Activated T-cell treated with anti-CD3 and anti-CD28 coated beads for 48 hours (primary cell): Measurements from ENCODE around the gene HBD.

Experiments
- DNase-seq: peaks from one replicate; pipeline ENCODE4 v3.0.0-alpha.2; 2020; ENCODE audit warnings: low read depth

Gene HBD

DNA sequence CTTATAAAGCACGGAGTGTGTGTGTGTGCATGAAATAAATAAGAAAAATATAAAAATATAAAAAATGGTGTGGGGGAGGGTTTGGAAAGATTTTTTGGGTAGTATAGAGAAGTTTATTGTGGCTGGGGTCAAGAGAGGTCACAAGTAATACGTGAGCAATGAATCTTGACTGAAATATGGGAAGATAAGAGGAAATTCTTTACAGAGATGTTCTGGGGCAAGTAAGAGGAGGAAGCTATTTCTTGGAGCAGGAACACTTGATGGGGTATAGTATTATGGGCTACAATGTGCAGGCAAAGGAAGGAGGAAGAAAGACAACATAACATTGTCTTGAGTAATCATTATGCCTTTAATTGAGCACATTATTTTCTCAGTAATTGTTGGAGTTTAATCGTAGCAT lies 2.1 kb downstream of the HBD start:
- no peak for DNase-seq

DNA sequence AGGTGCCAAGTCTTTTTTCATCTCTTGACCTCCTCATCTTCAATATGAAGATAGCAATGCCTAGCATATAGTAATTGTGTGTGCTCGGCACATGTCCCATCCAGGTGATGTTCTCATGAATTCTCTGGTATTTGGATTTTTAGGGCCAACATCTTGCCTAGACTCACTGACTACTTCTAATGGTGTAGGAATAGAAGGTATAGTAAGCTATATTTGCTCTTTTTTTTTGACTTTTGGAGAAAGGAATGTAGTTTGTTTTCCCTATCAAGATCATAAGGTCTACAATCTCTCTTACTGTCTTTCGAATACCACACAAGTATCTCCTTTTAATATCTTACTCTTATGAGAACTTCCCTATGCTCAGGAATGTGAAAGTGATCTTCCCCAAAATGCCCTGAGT lies 3.2 kb downstream of the HBD start:
- no peak for DNase-seq

DNA sequence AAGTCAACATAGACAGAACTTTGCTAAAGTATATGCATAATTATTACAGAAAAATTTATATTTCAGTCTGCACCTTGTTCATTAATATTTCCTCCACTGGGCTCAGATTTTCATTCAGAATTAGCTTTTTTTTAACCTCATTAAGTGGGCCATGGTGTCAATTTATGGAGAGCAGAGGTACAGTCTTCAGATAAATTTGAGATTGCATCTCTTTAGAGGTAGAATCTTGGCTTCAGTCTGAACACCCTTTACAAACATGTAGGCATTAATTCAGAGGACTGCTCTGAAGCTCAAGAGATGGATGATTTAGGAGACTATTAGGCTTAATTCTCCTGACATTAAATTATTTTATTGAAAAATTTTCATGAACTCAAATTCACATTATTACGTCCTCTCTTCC lies 4.0 kb downstream of the HBD start:
- DNase-seq: no peak

DNA sequence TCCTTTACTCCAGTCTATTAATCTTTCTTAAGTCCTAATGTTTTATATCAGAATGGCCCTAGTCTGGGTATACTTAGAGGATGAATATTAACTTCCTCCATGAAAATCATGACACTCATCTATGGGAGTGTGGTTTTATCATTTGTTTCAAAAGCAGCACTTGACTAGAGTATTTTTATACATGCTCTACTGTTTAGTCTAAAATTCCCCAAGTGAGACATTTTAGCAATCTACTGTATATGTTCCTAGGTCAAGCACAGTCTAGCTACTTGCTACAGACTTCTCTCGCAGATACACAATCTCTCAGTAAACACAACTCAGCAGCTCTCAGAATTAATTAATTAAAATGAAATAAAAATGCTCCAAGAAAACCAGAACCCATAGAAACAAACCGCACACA lies 4.5 kb downstream of the HBD start:
- no peak for DNase-seq

DNA sequence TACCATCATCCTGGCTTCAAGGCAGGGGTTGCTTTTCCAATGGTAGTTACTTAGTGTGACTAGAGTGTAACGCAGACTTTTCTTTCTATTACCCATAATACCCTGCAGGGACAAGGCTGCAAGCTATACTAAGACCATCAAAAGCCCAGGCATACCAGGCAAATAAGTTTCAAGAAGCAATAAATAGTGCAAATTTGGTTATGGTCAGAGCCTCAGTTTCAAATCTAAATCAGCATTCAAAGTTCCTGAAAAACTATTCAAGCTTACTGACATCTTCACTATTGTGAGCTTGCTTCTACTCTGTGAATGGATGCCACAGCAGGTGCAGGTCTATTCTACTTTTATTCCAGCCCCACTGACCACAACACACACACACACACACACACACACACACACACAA lies 4.9 kb downstream of the HBD start:
- DNase-seq: no peak

DNA sequence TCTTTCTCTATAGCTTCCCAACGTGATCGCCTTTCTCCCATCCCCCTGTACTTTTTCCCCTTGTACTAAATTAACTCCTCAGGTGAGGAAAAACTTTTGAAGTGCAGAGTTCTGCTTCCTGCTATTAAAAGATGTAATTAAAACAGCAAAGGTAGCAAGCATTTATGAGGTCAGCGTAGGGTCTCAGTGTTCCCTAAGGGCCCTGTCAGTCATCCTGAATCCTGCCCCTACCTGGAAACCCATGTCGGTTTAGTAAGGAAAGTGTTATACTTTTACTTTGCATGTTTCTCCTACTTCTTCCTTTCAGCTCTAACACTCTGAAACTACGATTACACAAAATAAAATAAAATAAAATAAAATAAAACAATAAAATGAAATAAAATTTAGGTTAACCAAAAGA lies 6.2 kb downstream of the HBD start:
- DNase-seq: no peak

DNA sequence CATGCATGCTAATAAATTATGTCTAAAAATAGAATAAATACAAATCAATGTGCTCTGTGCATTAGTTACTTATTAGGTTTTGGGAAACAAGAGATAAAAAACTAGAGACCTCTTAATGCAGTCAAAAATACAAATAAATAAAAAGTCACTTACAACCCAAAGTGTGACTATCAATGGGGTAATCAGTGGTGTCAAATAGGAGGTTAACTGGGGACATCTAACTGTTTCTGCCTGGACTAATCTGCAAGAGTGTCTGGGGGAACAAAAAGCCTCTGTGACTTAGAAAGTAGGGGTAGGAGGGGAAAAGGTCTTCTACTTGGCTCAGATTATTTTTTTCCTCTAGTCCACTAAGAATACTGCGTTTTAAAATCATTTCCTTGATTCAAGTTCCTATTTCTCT lies 6.6 kb downstream of the HBD start:
- DNase-seq: no peak

DNA sequence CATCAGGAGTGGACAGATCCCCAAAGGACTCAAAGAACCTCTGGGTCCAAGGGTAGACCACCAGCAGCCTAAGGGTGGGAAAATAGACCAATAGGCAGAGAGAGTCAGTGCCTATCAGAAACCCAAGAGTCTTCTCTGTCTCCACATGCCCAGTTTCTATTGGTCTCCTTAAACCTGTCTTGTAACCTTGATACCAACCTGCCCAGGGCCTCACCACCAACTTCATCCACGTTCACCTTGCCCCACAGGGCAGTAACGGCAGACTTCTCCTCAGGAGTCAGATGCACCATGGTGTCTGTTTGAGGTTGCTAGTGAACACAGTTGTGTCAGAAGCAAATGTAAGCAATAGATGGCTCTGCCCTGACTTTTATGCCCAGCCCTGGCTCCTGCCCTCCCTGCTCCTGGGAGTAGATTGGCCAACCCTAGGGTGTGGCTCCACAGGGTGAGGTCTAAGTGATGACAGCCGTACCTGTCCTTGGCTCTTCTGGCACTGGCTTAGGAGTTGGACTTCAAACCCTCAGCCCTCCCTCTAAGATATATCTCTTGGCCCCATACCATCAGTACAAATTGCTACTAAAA lies 7.5 kb downstream of the HBD start, which contains the start of gene HBB:
HBB (minus strand) TSS at position 340 of the 579 bp plus-strand sequence; CDS start at position 290, 50 bp downstream.
- DNase-seq: no peak

DNA sequence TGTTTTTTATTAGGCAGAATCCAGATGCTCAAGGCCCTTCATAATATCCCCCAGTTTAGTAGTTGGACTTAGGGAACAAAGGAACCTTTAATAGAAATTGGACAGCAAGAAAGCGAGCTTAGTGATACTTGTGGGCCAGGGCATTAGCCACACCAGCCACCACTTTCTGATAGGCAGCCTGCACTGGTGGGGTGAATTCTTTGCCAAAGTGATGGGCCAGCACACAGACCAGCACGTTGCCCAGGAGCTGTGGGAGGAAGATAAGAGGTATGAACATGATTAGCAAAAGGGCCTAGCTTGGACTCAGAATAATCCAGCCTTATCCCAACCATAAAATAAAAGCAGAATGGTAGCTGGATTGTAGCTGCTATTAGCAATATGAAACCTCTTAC lies 8.8 kb downstream of the HBD start:
- no peak for DNase-seq

DNA sequence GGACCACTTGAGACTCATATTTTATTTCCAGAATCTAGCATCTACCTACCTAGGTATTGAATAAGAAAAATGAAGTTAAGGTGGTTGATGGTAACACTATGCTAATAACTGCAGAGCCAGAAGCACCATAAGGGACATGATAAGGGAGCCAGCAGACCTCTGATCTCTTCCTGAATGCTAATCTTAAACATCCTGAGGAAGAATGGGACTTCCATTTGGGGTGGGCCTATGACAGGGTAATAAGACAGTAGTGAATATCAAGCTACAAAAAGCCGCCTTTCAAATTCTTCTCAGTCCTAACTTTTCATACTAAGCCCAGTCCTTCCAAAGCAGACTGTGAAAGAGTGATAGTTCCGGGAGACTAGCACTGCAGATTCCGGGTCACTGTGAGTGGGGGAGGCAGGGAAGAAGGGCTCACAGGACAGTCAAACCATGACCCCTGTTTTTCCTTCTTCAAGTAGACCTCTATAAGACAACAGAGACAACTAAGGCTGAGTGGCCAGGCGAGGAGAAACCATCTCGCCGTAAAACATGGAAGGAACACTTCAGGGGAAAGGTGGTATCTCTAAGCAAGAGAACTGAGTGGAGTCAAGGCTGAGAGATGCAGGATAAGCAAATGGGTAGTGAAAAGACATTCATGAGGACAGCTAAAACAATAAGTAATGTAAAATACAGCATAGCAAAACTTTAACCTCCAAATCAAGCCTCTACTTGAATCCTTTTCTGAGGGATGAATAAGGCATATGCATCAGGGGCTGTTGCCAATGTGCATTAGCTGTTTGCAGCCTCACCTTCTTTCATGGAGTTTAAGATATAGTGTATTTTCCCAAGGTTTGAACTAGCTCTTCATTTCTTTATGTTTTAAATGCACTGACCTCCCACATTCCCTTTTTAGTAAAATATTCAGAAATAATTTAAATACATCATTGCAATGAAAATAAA lies 9.5 kb downstream of the HBD start:
- no peak for DNase-seq

DNA sequence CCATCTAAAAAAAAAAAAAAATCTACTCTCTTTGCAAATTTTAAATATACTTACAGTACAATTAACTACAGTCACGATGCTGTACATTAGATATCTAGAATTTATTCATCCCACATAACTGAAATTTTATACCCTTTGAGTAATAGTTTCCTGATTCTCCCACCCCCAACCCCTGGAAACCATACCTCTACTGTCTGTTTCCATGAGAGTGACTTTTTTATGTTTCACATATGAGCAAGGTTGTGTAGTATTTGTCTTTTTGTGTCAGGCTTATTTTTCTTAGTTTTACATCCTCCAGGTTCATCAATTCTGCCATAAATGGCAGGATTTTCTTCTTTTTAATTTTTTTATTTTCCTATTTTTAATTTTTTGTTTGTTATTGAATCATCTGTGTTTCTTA lies 10.6 kb downstream of the HBD start:
- DNase-seq: no peak

DNA sequence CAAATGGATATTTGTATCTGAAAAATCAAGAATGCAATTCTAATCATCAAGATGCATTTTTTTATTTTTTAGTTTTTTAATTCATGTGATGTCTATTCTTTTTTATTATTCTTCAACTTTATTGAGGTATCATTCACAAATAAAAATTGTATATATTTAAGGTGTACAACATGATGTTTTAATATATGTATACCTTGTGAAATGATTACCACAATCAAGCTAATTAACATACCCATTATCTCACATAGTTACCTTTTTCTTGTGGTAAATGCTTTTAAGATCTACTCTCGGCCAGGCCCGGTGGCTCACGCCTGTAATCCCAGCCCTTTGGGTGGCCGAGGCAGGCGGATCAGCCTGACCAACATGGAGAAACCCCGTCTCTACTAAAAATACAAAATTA lies 11.1 kb downstream of the HBD start:
- DNase-seq: no peak

DNA sequence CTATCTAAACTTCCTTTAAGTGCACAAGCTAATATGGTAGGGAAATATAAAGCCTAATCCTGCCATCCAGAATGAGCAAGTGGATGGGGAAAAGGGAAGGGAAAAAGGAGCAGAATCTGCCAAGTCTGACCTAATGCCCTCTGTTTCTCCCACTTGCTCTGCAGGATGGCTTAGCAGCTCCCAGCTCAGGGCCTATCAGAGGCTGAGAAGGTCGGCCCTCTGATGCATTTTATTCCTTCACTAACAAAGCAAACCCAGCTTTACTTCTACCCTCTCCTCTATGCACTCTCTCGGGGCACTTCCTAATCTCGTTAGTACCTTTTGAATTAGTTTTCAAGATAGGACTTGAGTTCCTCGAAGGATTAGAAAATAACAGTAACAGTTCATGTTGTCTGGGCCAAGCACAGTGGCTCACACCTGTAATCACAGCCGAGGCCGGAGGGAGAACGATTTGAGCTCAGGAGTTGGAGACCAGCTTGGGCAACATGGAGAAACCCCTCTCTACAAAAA lies 23.9 kb downstream of the HBD start:
- no peak for DNase-seq

DNA sequence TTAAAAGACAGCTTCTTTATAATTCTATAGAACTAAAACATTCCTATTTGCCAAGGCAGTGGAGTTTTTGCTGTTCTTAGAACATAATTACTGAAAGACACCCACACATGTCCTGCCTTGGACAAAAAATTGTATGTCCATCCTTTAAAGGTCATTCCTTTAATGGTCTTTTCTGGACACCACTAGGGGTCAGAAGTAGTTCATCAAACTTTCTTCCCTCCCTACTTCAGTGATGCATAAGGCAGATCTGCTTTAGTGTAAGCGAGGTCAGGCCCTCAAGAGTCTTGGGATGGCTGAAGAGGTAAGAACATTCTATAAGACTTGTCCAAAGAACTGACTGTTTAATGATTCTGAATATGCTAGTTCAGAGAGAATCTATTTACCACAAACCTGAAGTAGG lies 29.5 kb downstream of the HBD start:
- no peak for DNase-seq

DNA sequence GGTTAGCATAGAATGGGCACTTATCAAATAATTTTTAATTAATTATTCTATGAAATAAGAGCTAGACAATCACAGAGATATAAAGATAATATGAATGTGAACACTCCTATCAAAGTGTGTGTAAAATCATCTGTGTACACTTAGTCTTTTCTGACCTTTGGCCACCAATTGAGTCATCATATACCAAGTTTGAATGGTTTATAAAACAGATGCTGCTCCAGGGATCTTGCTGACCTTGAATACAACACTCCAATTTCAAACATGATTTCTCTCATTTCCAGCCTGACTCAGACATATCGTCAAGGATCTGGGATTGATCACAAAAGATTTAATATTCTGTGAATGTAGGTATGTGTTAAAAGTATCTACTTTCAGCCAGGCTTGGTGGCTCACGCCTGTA lies 30.9 kb downstream of the HBD start:
- no peak for DNase-seq

DNA sequence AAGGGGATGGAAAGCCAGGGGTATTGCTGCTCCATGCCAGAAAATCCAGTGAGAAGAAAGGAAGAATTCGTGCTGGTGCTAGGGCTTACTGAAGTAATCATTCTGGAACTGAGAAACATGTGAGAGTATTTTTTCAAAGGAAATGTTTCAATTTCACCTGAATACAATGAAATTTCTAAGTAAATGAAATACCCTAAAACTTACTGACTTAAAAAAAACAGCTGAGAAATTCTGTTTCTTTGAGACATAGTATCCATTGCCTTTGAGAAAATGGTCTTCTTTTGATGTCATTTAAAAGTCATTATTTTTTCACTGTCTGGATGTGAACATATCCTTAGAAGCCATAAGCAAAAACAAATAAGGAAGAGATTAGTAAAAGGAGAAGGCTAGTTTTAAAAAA lies 33.7 kb downstream of the HBD start, which contains the start of gene OR51V1:
OR51V1 (minus strand) TSS at position 101 of the 400 bp plus-strand sequence; CDS start at position 101, 0 bp downstream.
- no peak for DNase-seq

DNA sequence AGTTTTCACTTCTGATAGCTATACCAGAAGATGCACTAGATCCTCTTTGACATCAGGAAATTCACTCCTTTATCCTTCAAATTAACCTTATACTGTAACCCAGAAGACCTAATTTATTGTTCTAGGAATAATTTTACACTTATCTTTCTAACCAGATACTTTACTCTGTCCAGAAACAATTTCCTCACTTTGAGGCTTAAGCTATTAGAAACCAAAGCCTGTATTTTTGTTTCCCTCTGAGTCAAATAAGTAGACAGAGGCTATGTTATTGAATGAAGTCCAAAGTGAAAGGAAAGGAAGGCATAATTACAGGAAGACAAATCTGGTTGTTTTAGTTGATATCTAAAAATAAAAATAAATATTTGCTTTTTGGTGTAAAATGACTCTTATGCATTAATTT lies 36.0 kb downstream of the HBD start:
- no peak for DNase-seq

DNA sequence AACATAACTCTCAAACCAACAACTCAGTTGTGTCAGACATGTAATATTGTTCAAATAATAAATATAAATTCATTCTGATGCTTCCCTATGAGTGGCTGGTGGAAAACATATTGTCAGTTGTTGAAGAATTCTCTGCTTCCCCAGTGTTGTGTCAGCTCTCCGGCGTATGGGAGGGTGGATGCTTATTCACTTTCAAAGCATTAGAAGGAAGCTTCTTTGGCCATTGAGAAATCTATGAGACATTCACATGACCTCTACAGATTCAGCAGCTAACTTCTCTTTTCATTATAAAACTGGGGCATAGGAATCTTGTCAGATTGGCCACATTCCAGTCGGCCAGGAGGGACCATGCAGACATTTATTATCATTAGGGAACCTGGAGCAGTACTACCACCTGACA lies 36.7 kb downstream of the HBD start:
- no peak for DNase-seq

DNA sequence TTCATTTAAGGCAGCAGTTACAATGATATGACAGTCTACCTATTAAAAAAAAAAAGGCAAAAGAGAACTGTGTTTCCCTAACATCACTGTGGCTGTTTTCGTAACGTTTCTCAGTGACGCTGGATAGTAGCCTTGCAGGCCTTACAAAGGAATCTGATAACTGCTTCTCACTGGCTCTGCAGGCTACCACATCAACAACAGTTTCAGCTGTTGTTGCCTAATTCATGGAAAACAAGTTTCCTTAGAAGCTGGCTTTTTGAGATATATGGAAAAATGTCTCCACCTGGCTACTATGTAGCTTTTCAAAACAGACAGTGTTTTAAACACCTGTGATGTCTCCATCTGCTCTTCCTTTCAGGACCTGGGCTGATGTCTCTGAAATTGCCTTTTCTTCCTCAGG lies 37.6 kb downstream of the HBD start:
- DNase-seq: no peak

DNA sequence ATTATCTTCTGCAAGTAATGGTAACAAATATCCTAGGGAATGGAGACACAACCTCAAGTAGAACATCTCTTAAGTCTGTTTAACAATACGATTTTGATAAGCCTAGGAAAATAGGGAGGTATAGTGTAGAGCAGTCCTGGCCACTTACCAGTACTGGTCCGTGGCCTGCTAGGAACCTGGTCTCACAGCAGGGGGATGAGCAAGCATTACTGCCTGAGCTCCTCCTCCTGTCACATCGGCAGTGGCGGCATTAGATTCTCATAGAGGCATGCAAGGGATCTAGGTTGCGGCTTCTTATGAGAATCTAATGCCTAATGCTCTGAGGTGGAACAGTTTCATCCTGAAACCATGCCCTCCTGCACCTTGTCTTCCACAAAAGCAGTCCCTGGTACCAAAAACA lies 38.2 kb downstream of the HBD start:
- no peak for DNase-seq

DNA sequence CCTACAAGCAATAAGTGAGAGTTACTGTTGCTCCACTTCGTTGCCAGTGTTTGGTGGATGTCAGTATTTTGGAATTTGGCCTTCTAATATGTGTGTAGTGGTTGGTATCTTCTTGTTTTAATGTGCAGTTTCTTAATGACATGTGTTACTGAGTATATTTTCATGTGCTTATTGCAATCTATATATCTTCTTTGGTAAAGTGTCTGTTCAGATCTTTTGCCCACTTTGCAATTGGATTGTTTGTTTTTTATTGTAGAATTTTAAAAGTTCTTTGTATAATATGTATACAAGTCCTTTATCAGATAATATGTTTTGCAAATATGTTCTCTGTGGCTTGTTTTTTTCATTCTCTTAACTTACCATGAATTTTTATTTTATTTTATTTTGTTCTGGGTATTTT lies 41.5 kb downstream of the HBD start:
- DNase-seq: no peak

DNA sequence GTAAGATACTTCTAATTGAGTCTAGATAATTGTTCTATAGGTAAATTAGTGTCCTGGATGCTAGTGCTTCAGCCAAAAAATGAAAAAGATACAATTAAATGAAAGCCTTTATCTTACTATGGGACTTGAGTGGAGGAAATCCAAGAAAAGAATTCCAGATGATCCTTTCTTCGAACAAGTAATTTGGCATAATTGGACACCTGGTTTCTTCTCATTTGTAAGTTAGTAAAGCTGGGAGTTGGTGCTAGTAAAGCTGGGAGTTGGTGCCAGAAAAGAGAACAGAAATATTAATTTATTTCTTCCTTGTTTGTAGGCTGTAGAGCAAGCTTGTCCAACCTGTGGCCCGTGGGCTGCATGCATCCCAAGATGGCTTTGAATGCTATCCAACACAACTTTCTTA lies 46.1 kb downstream of the HBD start:
- DNase-seq: no peak
